Mesenchymal stem cell (in vitro differentiated cells and primary cell): ENCODE measurements around the gene NTF3.

Source experiments
- DNase-seq: peaks from one replicate; pipeline ENCODE4 v3.0.0-alpha.2; 2013
- H2AFZ ChIP-seq: one replicate; pipeline ENCODE4 v1.6.1; 2013; ENCODE audit warnings: low read depth, mild to moderate bottlenecking, control low read depth, inconsistent platforms, low read length, moderate library complexity
- H2AK5ac ChIP-seq: 2 replicates; pipeline ENCODE4 v1.6.1; 2013; ENCODE audit warnings: low read length, moderate library complexity, mild to moderate bottlenecking, inconsistent platforms; ENCODE audit not compliant: severe bottlenecking
- H2BK120ac ChIP-seq: one replicate; pipeline ENCODE4 v1.6.1; 2013; ENCODE audit warnings: low read depth, mild to moderate bottlenecking, inconsistent platforms, low read length, moderate library complexity
- H2BK12ac ChIP-seq, 2 experiments: one replicate each; pipeline ENCODE4 v1.6.1; 2013; ENCODE audit warnings: inconsistent platforms in 2 of 2, low read length in 2 of 2, mild to moderate bottlenecking in 2 of 2, moderate library complexity in 2 of 2, control low read depth in 1 of 2
- H2BK15ac ChIP-seq: one replicate; pipeline ENCODE4 v1.6.1; 2013; ENCODE audit warnings: mild to moderate bottlenecking, low read depth, inconsistent platforms; ENCODE audit not compliant: poor library complexity, severe bottlenecking
- H2BK5ac ChIP-seq: 2 replicates; pipeline ENCODE4 v1.6.1; 2013; ENCODE audit warnings: low read depth, mild to moderate bottlenecking, low read length, control low read depth, inconsistent platforms; ENCODE audit not compliant: poor library complexity, severe bottlenecking
- H3K14ac ChIP-seq, 2 experiments: one replicate each; pipeline ENCODE4 v1.6.1; 2013; ENCODE audit warnings: inconsistent platforms in 2 of 2, low read length in 2 of 2, control low read depth in 1 of 2, mild to moderate bottlenecking in 1 of 2, moderate library complexity in 1 of 2
- H3K18ac ChIP-seq, 2 experiments: one replicate each; pipeline ENCODE4 v1.6.1; 2013; ENCODE audit warnings: inconsistent platforms in 2 of 2, low read length in 2 of 2, control low read depth in 1 of 2, low read depth in 1 of 2, mild to moderate bottlenecking in 1 of 2
- H3K23ac ChIP-seq, 2 experiments: one replicate each; pipeline ENCODE4 v1.6.1; 2013; ENCODE audit warnings: inconsistent platforms in 2 of 2, low read length in 2 of 2, mild to moderate bottlenecking in 2 of 2, moderate library complexity in 2 of 2, control low read depth in 1 of 2
- H3K27ac ChIP-seq: 2 replicates; pipeline ENCODE4 v1.5.1; 2013; ENCODE audit warnings: mild to moderate bottlenecking, moderate library complexity, low read length, control low read depth, inconsistent platforms; ENCODE audit not compliant: poor library complexity, severe bottlenecking
- H3K27me3 ChIP-seq, 2 experiments: 2 replicates each; pipeline versions ENCODE4 v1.6.1 to v1.7.0; 2013; ENCODE audit warnings: low read length in 2 of 2, mild to moderate bottlenecking in 2 of 2, moderate library complexity in 2 of 2, control low read depth in 1 of 2, inconsistent platforms in 1 of 2; ENCODE audit not compliant: control insufficient read depth in 1 of 2, insufficient read depth in 1 of 2
- H3K36me3 ChIP-seq, 2 experiments: 2 replicates each; pipeline versions ENCODE4 v1.6.1 to v1.7.0; 2013; ENCODE audit warnings: low read length in 2 of 2, control low read depth in 1 of 2, inconsistent platforms in 1 of 2, low read depth in 1 of 2, mild to moderate bottlenecking in 1 of 2; ENCODE audit not compliant: insufficient read depth in 2 of 2, control insufficient read depth in 1 of 2
- H3K4ac ChIP-seq, 2 experiments: one replicate each; pipeline ENCODE4 v1.6.1; 2013; ENCODE audit warnings: inconsistent platforms in 2 of 2, low read length in 2 of 2, mild to moderate bottlenecking in 2 of 2, moderate library complexity in 2 of 2, control low read depth in 1 of 2, low read depth in 1 of 2
- H3K4me1 ChIP-seq: 2 replicates; pipeline ENCODE4 v1.6.1; 2013; ENCODE audit warnings: low read depth, low read length, control low read depth; ENCODE audit not compliant: control insufficient read depth, insufficient read depth
- H3K4me2 ChIP-seq: 2 replicates; pipeline ENCODE4 v1.6.1; 2013; ENCODE audit warnings: low read length, mild to moderate bottlenecking, inconsistent platforms; ENCODE audit not compliant: poor library complexity, severe bottlenecking
- H3K4me3 ChIP-seq, 2 experiments: 2 replicates each; pipeline versions ENCODE4 v1.5.1 to v1.7.0; 2013; ENCODE audit warnings: low read length in 2 of 2, mild to moderate bottlenecking in 2 of 2, control low read depth in 1 of 2, low read depth in 1 of 2; ENCODE audit not compliant: insufficient read depth in 1 of 2
- H3K79me1 ChIP-seq: replicated peaks from 2 replicates; pipeline ENCODE4 v1.6.1; 2013; ENCODE audit warnings: mild to moderate bottlenecking, control low read depth, low read length, inconsistent platforms; ENCODE audit not compliant: poor library complexity, severe bottlenecking
- H3K9ac ChIP-seq: 2 replicates; pipeline ENCODE4 v1.7.0; 2013; ENCODE audit warnings: mild to moderate bottlenecking, low read length, moderate library complexity
- H3K9me3 ChIP-seq: 2 replicates; pipeline ENCODE4 v1.7.0; 2013; ENCODE audit warnings: mild to moderate bottlenecking, low read length; ENCODE audit not compliant: control insufficient read depth
- H4K8ac ChIP-seq: one replicate; pipeline ENCODE4 v1.6.1; 2013; ENCODE audit warnings: inconsistent platforms, mild to moderate bottlenecking, low read length, moderate library complexity
- H4K91ac ChIP-seq: one replicate; pipeline ENCODE4 v1.6.1; 2013; ENCODE audit warnings: mild to moderate bottlenecking, low read length, inconsistent platforms
- WGBS: methylation state at CpG from one replicate; pipeline ENCODE4 v1.1.7; 2013; ENCODE audit warnings: mixed read lengths; 5-methylcytosine and 5-hydroxymethylcytosine counted together

The NTF3 gene

GRCh38 chr12:5484426-5484825, 52.5 kb downstream of the NTF3 start:
- Histone ChIP-seq H3K4me3 (no peak overlapping the region), H4K8ac (no peak overlapping the region), H2BK15ac (no peak overlapping the region), H3K4me1 (peaks cover 4% of the 10 kb centered on the region), H3K18ac (no peak overlapping the region), H3K4me2 (no peak overlapping the region), H3K23ac (no peak overlapping the region), H3K9me3 (no peaks in the 10 kb centered on the region), H3K27ac (no peak overlapping the region), H3K27me3 (peaks cover 20 to 21% of the 10 kb centered on the region in 2 experiments), H2AK5ac (no peak overlapping the region), H3K4ac (no peak overlapping the region), H2BK12ac (no peak overlapping the region), H2AFZ (no peak overlapping the region), H3K14ac (no peak overlapping the region), H2BK5ac (no peak overlapping the region), H2BK120ac (no peak overlapping the region), H3K79me1 (no peaks in the 10 kb centered on the region), H3K9ac (no peak overlapping the region), H4K91ac (no peak overlapping the region), H3K36me3 (no peaks in the 10 kb centered on the region)
- 92% methylated on average over 4 of the region's 6 CpGs for WGBS
- DNase-seq: no peak

- no peak overlapping the region for H3K9ac ChIP-seq
- H3K4me2 ChIP-seq: no peak overlapping the region
- no peak overlapping the region for H3K27ac ChIP-seq
- no peaks in the 10 kb centered on the region for H3K36me3 ChIP-seq
- H3K9me3 ChIP-seq: no peaks in the 10 kb centered on the region
- no peak overlapping the region for H3K18ac ChIP-seq
- no peak overlapping the region for H3K23ac ChIP-seq
- no peak overlapping the region for H3K14ac ChIP-seq
- H4K8ac ChIP-seq: no peak overlapping the region
- H2AK5ac ChIP-seq: no peak overlapping the region
- H2AFZ ChIP-seq: no peak overlapping the region
- no peak overlapping the region for H2BK5ac ChIP-seq
- no peak overlapping the region for H2BK120ac ChIP-seq
- H3K4me1 ChIP-seq: peaks cover 2% of the 10 kb centered on the region
- H3K79me1 ChIP-seq: no peaks in the 10 kb centered on the region
- H2BK12ac ChIP-seq: no peak overlapping the region
- DNase-seq: no peak
- H3K4me3 ChIP-seq: no peak overlapping the region
- no peak overlapping the region for H2BK15ac ChIP-seq
- H3K4ac ChIP-seq: no peak overlapping the region
- no peak overlapping the region for H4K91ac ChIP-seq
- WGBS: 93% methylated on average over 4 of the region's 4 CpGs
- peaks cover 10 to 16% of the 10 kb centered on the region in 2 experiments for H3K27me3 ChIP-seq
These were observed 53.5 kb downstream of the NTF3 start for GRCh38 chr12:5485454-5485853.

GRCh38 chr12:5487076-5487475, 55.2 kb downstream of the NTF3 start:
- H4K8ac ChIP-seq: no peak overlapping the region
- H3K18ac ChIP-seq: no peak overlapping the region
- H3K27ac ChIP-seq: no peak overlapping the region
- H2AFZ ChIP-seq: no peak overlapping the region
- no peak overlapping the region for H4K91ac ChIP-seq
- H3K9ac ChIP-seq: no peak overlapping the region
- H2BK120ac ChIP-seq: no peak overlapping the region
- no peak overlapping the region for H3K4me2 ChIP-seq
- H2BK15ac ChIP-seq: no peak overlapping the region
- no peaks in the 10 kb centered on the region for H3K36me3 ChIP-seq
- no peaks in the 10 kb centered on the region for H3K79me1 ChIP-seq
- no peak overlapping the region for H2AK5ac ChIP-seq
- H2BK5ac ChIP-seq: no peak overlapping the region
- no peak overlapping the region for H3K4ac ChIP-seq
- H3K14ac ChIP-seq: no peak overlapping the region
- no peaks in the 10 kb centered on the region for H3K9me3 ChIP-seq
- no peak overlapping the region for H2BK12ac ChIP-seq
- H3K4me3 ChIP-seq: no peak overlapping the region
- peaks cover under 1% of the 10 kb centered on the region for H3K4me1 ChIP-seq
- H3K23ac ChIP-seq: no peak overlapping the region
- 81% methylated on average over 7 of the region's 7 CpGs for WGBS
- DNase-seq: no peak
- H3K27me3 ChIP-seq: peaks cover 0 to 9% of the 10 kb centered on the region in 2 experiments

- Histone ChIP-seq H2BK5ac (no peak overlapping the region), H3K4me1 (no peaks in the 10 kb centered on the region), H3K4me2 (no peak overlapping the region), H2BK15ac (no peak overlapping the region), H3K27me3 (peaks cover 0 to 5% of the 10 kb centered on the region in 2 experiments), H3K18ac (peak overlapping the region in 1 of 2 experiments; percentile 14), H3K9ac (no peak overlapping the region), H3K36me3 (no peaks in the 10 kb centered on the region), H3K9me3 (no peaks in the 10 kb centered on the region), H3K79me1 (no peaks in the 10 kb centered on the region), H2AK5ac (no peak overlapping the region), H3K4ac (no peak overlapping the region), H2BK120ac (no peak overlapping the region), H3K14ac (no peak overlapping the region), H3K23ac (no peak overlapping the region), H3K4me3 (no peak overlapping the region), H2BK12ac (peak overlapping the region in 1 of 2 experiments; percentile 32), H3K27ac (no peak overlapping the region), H4K91ac (no peak overlapping the region), H4K8ac (no peak overlapping the region), H2AFZ (no peak overlapping the region)
- DNase-seq: no peak
- 80% methylated on average over 6 of the region's 6 CpGs for WGBS
These were observed 56.2 kb downstream of the NTF3 start for GRCh38 chr12:5487948-5488625.
